Skeletal muscle tissue (tissue), 4 donors: Measurements from ENCODE around the gene LOXHD1. TPM values are rescaled to one million over a fixed set of nuclear protein-coding genes. Genes with fewer than 3 reads are reported as not detected.

Experiments used
- H3K27ac ChIP-seq: one replicate; pipeline ENCODE4 v1.7.0; 2013; ENCODE audit warnings: mild to moderate bottlenecking, low read depth, low read length, inconsistent platforms
- H3K27me3 ChIP-seq, 3 donors: one replicate each; pipeline ENCODE4 v1.7.0; 2013; ENCODE audit warnings: low read length in 3 of 3; ENCODE audit not compliant: control insufficient read depth in 3 of 3, insufficient read depth in 3 of 3
- H3K36me3 ChIP-seq, 3 donors: one replicate each; pipeline ENCODE4 v1.7.0; 2013; ENCODE audit warnings: low read length in 3 of 3; ENCODE audit not compliant: control insufficient read depth in 3 of 3, insufficient read depth in 3 of 3
- H3K4me1 ChIP-seq, 3 donors: one replicate each; pipeline ENCODE4 v1.7.0; 2013; ENCODE audit warnings: low read length in 3 of 3, mild to moderate bottlenecking in 3 of 3; ENCODE audit not compliant: control insufficient read depth in 3 of 3, insufficient read depth in 3 of 3
- H3K4me3 ChIP-seq, 3 donors: one replicate each; pipeline ENCODE4 v1.7.0; 2013; ENCODE audit warnings: low read length in 3 of 3
- H3K9ac ChIP-seq, 3 donors: one replicate each; pipeline ENCODE4 v1.7.0; 2013; ENCODE audit warnings: low read length in 3 of 3, mild to moderate bottlenecking in 3 of 3, moderate library complexity in 2 of 3, low read depth in 1 of 3
- H3K9me3 ChIP-seq, 3 donors: one replicate each; pipeline ENCODE4 v1.7.0; 2013; ENCODE audit warnings: low read length in 3 of 3; ENCODE audit not compliant: control insufficient read depth in 3 of 3
- total RNA-seq: library from RNA; depleted of rRNA; stranded (reverse); fragments of >200 nt; gene quantifications from one replicate; pipeline ENCODE4 v1.2.3, GENCODE V29; 2014
- donor health status: Osteomylitis.

LOXHD1 gene
- total RNA-seq, 1 donor from 2014 or later, result 1.6 TPM

DNA sequence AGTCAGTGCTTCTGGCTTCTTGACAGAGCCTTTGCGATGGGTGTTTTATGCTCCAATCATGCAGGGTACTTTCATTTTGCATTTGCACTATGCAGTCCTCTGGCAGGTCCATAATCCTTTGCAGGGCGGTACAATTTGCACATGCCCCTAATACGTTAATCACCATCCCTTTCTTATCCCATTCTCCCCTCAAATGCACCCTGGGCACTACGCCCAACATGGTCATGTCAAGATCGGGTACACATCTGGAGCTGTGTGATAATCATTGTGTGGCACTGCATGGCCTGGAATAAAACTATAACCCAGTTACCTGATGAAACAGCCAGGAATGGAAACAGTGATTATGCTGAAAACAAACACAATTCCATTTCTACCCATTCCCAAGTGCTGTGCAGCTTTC, 27.7 kb downstream of the LOXHD1 start:
- H3K4me3 ChIP-seq, result no peak overlapping the region
- no peaks in the 10 kb centered on the region for H3K36me3 ChIP-seq
- H3K27me3 ChIP-seq, result peaks cover 0 to 8% (median 2%) of the 10 kb centered on the region in 3 donors
- H3K9ac ChIP-seq, result no peak overlapping the region
- no peak overlapping the region for H3K27ac ChIP-seq
- no peaks in the 10 kb centered on the region for H3K9me3 ChIP-seq
- no peaks in the 10 kb centered on the region for H3K4me1 ChIP-seq

GRCh38 chr18:46628206-46628605, 28.8 kb downstream of the LOXHD1 start:
- Histone ChIP-seq H3K36me3 (no peaks in the 10 kb centered on the region), H3K4me3 (no peak overlapping the region), H3K4me1 (peaks cover 0 to 2% (median 0%) of the 10 kb centered on the region in 3 donors), H3K9ac (no peak overlapping the region), H3K27ac (no peak overlapping the region), H3K9me3 (no peaks in the 10 kb centered on the region), H3K27me3 (peaks cover 0 to 8% (median 5%) of the 10 kb centered on the region in 3 donors)

DNA sequence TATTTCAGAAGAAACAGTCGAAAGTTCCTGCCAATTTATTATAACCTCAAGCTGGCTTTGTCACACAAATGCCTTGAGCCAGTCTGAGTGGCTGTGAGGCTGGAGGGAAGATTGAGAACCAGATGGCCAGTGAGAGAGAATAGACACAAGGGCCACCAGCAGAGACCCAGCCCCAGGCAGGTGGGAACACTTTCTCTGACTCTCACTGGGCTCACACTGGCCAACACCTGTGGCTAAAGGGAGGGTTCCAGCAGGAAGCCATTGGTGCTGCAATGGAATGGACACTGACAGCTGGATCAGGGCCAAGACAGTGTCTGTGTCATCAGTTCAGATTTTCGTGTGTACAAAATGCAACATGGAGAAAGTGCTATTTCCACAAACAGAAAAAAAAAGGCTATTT, 29.9 kb downstream of the LOXHD1 start:
- Histone ChIP-seq H3K9ac (no peak overlapping the region), H3K9me3 (no peaks in the 10 kb centered on the region), H3K4me3 (no peak overlapping the region), H3K36me3 (no peaks in the 10 kb centered on the region), H3K4me1 (peaks cover 0 to 2% (median 0%) of the 10 kb centered on the region in 3 donors), H3K27me3 (peaks cover 0 to 8% (median 5%) of the 10 kb centered on the region in 3 donors), H3K27ac (no peak overlapping the region)

DNA sequence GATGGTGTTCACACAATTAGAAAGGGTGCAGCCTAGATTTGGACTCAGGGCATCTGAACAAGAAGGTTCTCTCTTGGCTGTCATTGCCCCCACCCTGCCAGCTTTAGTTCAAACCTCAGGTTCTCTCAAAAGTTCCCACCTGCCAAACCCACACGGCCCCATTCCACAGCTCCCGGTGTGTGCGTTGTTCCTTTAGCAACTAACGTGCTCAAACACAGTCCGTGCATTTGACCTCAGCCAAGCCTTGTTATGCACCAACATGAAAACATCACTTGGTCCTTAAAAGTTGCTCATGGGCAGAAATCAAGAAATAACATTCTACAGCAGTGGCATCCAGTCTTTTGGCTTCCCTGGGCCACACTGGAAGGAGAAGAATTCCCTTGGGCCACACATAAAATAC, 32.0 kb downstream of the LOXHD1 start:
- Histone ChIP-seq H3K9ac (no peak overlapping the region), H3K27ac (no peak overlapping the region), H3K4me1 (peaks cover 0 to 2% (median 0%) of the 10 kb centered on the region in 3 donors), H3K4me3 (no peak overlapping the region), H3K9me3 (no peaks in the 10 kb centered on the region), H3K27me3 (peaks cover 0 to 5% (median under 1%) of the 10 kb centered on the region in 3 donors), H3K36me3 (no peaks in the 10 kb centered on the region)

- no peak overlapping the region for H3K4me3 ChIP-seq
- H3K27ac ChIP-seq, result no peak overlapping the region
- H3K4me1 ChIP-seq, result peaks cover 0 to 2% (median 0%) of the 10 kb centered on the region in 3 donors
- H3K36me3 ChIP-seq, result no peaks in the 10 kb centered on the region
- H3K9me3 ChIP-seq, result no peaks in the 10 kb centered on the region
- no peak overlapping the region for H3K9ac ChIP-seq
- H3K27me3 ChIP-seq, result peaks cover 0 to 5% (median 0%) of the 10 kb centered on the region in 3 donors
These were observed 32.9 kb downstream of the LOXHD1 start for GRCh38 chr18:46624127-46624526.

DNA sequence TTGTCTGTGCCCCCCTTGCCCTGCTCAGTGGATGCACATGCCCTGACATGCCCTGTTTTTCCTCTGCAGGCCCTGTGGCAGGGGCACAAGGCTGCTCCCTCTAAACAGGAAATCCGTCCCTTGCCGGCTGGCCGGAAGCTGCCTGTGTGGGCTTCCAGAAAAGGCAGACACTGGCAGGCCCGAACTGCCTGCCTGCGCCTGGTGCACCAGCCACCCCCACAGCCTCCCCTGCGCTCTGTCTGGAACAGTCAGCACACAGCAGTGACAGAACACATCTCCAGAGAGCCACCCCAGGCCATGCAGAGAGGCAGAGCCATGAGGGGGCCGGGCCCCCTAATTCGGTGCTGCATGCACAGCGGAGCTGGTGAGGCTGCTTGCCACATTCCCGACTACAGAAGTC, 33.5 kb downstream of the LOXHD1 start:
- H3K4me3 ChIP-seq, result no peak overlapping the region
- no peak overlapping the region for H3K27ac ChIP-seq
- no peaks in the 10 kb centered on the region for H3K9me3 ChIP-seq
- H3K27me3 ChIP-seq, result peaks cover 0 to 5% (median 0%) of the 10 kb centered on the region in 3 donors
- no peaks in the 10 kb centered on the region for H3K36me3 ChIP-seq
- H3K4me1 ChIP-seq, result peaks cover 0 to 2% (median 0%) of the 10 kb centered on the region in 3 donors
- H3K9ac ChIP-seq, result no peak overlapping the region

GRCh38 chr18:46622999-46623398, 34.0 kb downstream of the LOXHD1 start:
- H3K27ac ChIP-seq, result no peak overlapping the region
- H3K4me3 ChIP-seq, result no peak overlapping the region
- no peaks in the 10 kb centered on the region for H3K9me3 ChIP-seq
- H3K27me3 ChIP-seq, result peaks cover 0 to 5% (median 0%) of the 10 kb centered on the region in 3 donors
- H3K4me1 ChIP-seq, result peaks cover 0 to 2% (median 0%) of the 10 kb centered on the region in 3 donors
- H3K36me3 ChIP-seq, result no peaks in the 10 kb centered on the region
- no peak overlapping the region for H3K9ac ChIP-seq

DNA sequence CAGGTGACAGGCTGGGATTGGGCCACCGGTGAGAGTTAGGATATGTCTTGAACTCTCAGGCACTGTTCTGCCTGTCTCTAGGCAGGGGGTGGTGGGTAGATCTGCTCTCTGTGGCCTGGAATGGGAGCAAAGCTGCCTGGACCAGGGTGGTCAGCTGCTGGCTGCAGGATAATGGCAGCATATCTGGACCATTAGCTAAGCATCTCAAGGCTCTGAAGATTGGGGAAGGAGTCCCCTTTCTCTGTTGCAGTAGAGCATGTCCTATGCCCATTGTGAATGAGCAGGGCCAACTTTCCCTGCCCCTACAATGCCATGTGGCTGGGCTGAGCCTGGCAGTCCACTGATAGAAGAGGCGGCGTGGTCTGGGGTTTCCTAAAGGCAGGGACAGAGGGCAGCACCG, 34.6 kb downstream of the LOXHD1 start:
- H3K9ac ChIP-seq, result no peak overlapping the region
- H3K4me1 ChIP-seq, result peaks cover 0 to 2% (median 0%) of the 10 kb centered on the region in 3 donors
- H3K9me3 ChIP-seq, result no peaks in the 10 kb centered on the region
- no peak overlapping the region for H3K27ac ChIP-seq
- H3K4me3 ChIP-seq, result no peak overlapping the region
- H3K36me3 ChIP-seq, result no peaks in the 10 kb centered on the region
- H3K27me3 ChIP-seq, result peaks cover 0 to 5% (median 0%) of the 10 kb centered on the region in 3 donors

- Histone ChIP-seq H3K27ac (no peak overlapping the region), H3K36me3 (no peaks in the 10 kb centered on the region), H3K9me3 (no peaks in the 10 kb centered on the region), H3K27me3 (peaks cover 0 to 5% (median 0%) of the 10 kb centered on the region in 3 donors), H3K4me3 (no peak overlapping the region), H3K9ac (no peak overlapping the region), H3K4me1 (peaks cover 0 to 2% (median 0%) of the 10 kb centered on the region in 3 donors)
These were observed 35.1 kb downstream of the LOXHD1 start for GRCh38 chr18:46621871-46622270.

DNA sequence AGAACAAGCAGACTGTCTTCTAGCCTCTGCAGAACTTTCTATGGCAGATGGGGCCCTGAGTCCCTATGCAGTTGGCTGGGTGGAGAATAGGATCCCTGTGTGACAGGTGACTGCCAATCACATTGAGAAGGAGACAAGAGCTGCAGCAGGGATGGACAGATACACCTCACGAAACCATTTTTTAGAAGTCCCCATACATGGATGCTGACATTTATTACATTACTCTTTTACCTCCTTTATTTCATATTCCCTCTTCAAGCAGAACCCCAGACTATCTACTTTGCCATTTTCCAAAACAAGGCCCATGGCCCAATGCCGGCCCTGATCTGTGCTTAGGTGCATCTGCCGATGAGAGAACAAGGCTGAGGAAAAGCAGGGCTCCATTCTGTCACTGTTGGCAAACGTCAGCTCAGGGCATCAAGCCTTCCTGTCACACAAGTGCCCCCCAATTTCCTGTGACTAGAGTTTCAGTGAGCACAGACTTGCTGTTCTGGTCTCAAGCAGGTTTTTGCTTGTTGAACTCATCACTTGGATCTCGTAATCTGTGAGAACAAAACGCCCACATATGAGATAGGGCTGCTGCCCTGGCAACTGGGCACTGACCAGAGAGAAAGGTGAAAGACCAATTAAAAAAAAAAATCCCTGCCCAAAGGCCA, 35.8 kb downstream of the LOXHD1 start:
- H3K36me3 ChIP-seq, result no peaks in the 10 kb centered on the region
- H3K9me3 ChIP-seq, result no peaks in the 10 kb centered on the region
- no peak overlapping the region for H3K4me3 ChIP-seq
- H3K27ac ChIP-seq, result no peak overlapping the region
- peaks cover 0 to 2% (median 0%) of the 10 kb centered on the region in 3 donors for H3K4me1 ChIP-seq
- H3K9ac ChIP-seq, result no peak overlapping the region
- peaks cover 0 to 5% (median 0%) of the 10 kb centered on the region in 3 donors for H3K27me3 ChIP-seq
